A673 (cell line): ENCODE measurements around the gene RBM15. TPM values are rescaled to one million over a fixed set of nuclear protein-coding genes. Genes with fewer than 3 reads are reported as not detected.

Source experiments
- BruUV-seq: library from RNA; stranded (reverse); fragments of 400-500 nt; replicated peaks from 2 replicates; lab custom pipeline; 2021; lab: Mats Ljungman, UMichigan
- CTCF ChIA-PET: fragments of 300-600 bp; sonication (Branson Sonifier 250); formaldehyde crosslinking; loops from one replicate; lab custom pipeline; 2022; ENCODE audit warnings: antibody characterized with exemption; lab: Charles Lee
- POLR2A ChIA-PET: fragments of 300-600 bp; sonication (Branson Sonifier 250); formaldehyde crosslinking; loops from one replicate; lab custom pipeline; 2022; ENCODE audit warnings: antibody characterized with exemption; ENCODE audit not compliant: low non-redundant PET; lab: Charles Lee
- DNase-seq: peaks from one replicate; pipeline ENCODE4 v3.0.0-alpha.2; 2015; ENCODE audit warnings: low spot score
- H3K27ac ChIP-seq: fragments of 200-600 bp; sonication (generic); 2 replicates; pipeline ENCODE4 v1.5.1; 2016; ENCODE audit warnings: mixed run types, low read depth, mild to moderate bottlenecking, mixed read lengths, antibody characterized with exemption, low read length; ENCODE audit not compliant: poor library complexity, severe bottlenecking
- H3K27me3 ChIP-seq: fragments of 200-600 bp; sonication (generic); replicated peaks from 2 replicates; pipeline ENCODE4 v1.6.1; 2017; ENCODE audit warnings: mixed run types, low read depth, mild to moderate bottlenecking, mixed read lengths, antibody characterized with exemption, low read length; ENCODE audit not compliant: insufficient read depth, poor library complexity
- H3K36me3 ChIP-seq: fragments of 200-600 bp; sonication (generic); 2 replicates; pipeline ENCODE4 v1.6.1; 2016; ENCODE audit warnings: mixed run types, mild to moderate bottlenecking, mixed read lengths, antibody characterized with exemption, low read length; ENCODE audit not compliant: insufficient read depth, poor library complexity, severe bottlenecking
- H3K4me1 ChIP-seq: fragments of 200-600 bp; sonication (generic); 2 replicates; pipeline ENCODE4 v1.6.1; 2017; ENCODE audit warnings: mixed run types, mild to moderate bottlenecking, mixed read lengths, antibody characterized with exemption, low read length; ENCODE audit not compliant: insufficient read depth, poor library complexity, severe bottlenecking
- H3K4me3 ChIP-seq: fragments of 200-600 bp; sonication (generic); 2 replicates; pipeline ENCODE4 v1.5.1; 2016; ENCODE audit warnings: low read depth, mixed run types, mild to moderate bottlenecking, mixed read lengths, low read length; ENCODE audit not compliant: poor library complexity, severe bottlenecking
- H3K9me3 ChIP-seq: fragments of 200-600 bp; sonication (generic); 2 replicates; pipeline ENCODE4 v1.6.1; 2016; ENCODE audit warnings: mixed run types, low read depth, mild to moderate bottlenecking, mixed read lengths, antibody characterized with exemption, low read length; ENCODE audit not compliant: poor library complexity, severe bottlenecking
- CTCF ChIP-seq: fragments of 300-800, 200-600 bp; sonication (generic); conservative IDR thresholded peaks from 2 replicates; pipeline ENCODE4 v1.5.1; 2017; ENCODE audit warnings: low read depth, mild to moderate bottlenecking, antibody characterized with exemption, low read length, moderate library complexity, mixed read lengths
- EZH2 ChIP-seq: fragments of 200-600 bp; sonication (generic); IDR thresholded peaks from 2 replicates; pipeline ENCODE4 v1.6.1; 2017; ENCODE audit warnings: borderline replicate concordance, low read depth, mild to moderate bottlenecking, mixed read lengths, antibody characterized with exemption, low read length; ENCODE audit not compliant: poor library complexity, severe bottlenecking
- intact Hi-C: fragments of 100-400 bp; cut with micrococcal nuclease; formaldehyde crosslinking; loops from one replicate; pipeline ENCODE4 v1.10.0; 2022; ENCODE audit not compliant: unreplicated experiment
- total RNA-seq: library from RNA; stranded (reverse); gene quantifications from 2 replicates; pipeline ENCODE4 v1.2.3, GENCODE V29; 2021

The RBM15 gene
- total RNA-seq, 1 experiment from 2014 or later: 60.3 TPM

DNA sequence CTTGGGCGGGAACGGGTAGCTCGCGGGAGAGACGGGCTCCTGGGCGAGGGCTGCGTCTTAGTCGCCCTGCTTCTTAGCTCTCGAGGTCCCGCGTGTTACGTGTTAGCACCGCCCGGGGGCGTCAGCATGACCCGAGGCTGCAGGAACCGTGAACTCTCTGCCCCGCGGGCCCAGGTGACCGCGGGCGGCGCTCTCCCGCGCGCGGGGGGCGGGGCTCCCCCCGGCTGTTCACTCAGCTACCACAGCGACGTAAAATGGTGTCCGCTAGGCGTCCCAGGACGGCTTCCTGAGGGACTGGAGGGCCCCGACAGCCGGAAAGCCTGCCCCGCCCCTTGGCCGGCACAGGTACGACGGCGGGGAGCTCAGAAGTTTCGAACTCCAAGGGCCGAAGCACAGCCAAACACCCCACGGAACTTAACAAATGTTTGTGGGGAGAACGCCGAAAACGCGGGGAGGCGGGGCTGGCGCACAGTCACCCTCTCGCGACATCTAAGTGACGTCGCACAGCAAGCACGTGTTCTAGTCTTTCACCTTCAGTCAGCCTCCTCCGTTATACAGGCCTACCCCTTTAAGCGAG lies 780 bp upstream of the RBM15 start:
- no TSS peak for BruUV-seq
- H3K36me3 ChIP-seq: peaks cover 32% of the 10 kb centered on the region
- peak; percentile 83 for DNase-seq
- intact Hi-C loops: loop anchor here (2.0 kb wide), 1 partner anchor 68 kb away; the partner anchor contains the start of gene LAMTOR5
- ChIA-PET POLR2A (no interaction called here), CTCF (interaction anchor here (0.5 to 1.3 kb wide), 2 partner anchors 130 to 823 kb away, joined by 5 to 12 read pairs; no protein-coding TSS in a partner anchor)
- TF ChIP-seq EZH2 (no peak), CTCF (peak; percentile 57)
- no peaks in the 10 kb centered on the region for H3K9me3 ChIP-seq
- peak overlapping the region; percentile 98 for H3K27ac ChIP-seq
- peaks cover 31% of the 10 kb centered on the region for H3K4me1 ChIP-seq
- H3K4me3 ChIP-seq: peak overlapping the region; percentile 75
- no peaks in the 10 kb centered on the region for H3K27me3 ChIP-seq

DNA sequence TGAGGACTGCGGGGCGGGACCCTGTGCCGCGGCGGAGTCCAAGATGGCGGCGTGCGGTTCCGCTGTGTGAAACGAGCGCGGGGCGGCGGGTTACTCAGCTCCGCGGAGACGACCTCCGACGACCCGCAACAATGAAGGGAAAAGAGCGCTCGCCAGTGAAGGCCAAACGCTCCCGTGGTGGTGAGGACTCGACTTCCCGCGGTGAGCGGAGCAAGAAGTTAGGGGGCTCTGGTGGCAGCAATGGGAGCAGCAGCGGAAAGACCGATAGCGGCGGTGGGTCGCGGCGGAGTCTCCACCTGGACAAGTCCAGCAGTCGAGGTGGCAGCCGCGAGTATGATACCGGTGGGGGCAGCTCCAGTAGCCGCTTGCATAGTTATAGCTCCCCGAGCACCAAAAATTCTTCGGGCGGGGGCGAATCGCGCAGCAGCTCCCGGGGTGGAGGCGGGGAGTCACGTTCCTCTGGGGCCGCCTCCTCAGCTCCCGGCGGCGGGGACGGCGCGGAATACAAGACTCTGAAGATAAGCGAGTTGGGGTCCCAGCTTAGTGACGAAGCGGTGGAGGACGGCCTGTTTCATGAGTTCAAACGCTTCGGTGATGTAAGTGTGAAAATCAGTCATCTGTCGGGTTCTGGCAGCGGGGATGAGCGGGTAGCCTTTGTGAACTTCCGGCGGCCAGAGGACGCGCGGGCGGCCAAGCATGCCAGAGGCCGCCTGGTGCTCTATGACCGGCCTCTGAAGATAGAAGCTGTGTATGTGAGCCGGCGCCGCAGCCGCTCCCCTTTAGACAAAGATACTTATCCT lies 430 bp downstream of the RBM15 start:
- intact Hi-C loops: loop anchor here (2.0 kb wide), 1 partner anchor 67 kb away; the partner anchor contains the start of gene LAMTOR5
- Histone ChIP-seq H3K4me3 (peak overlapping the region; percentile 75), H3K9me3 (no peaks in the 10 kb centered on the region), H3K4me1 (peaks cover 41% of the 10 kb centered on the region), H3K27me3 (no peaks in the 10 kb centered on the region), H3K27ac (peak overlapping the region; percentile 98), H3K36me3 (peaks cover 44% of the 10 kb centered on the region)
- peak; percentile 30 for TF ChIP-seq CTCF
- no peak for TF ChIP-seq EZH2
- DNase-seq: peak; percentile 58
- ChIA-PET CTCF (interaction anchor here (1.3 kb wide), 1 partner anchor 131 kb away, joined by 5 read pairs; no protein-coding TSS in a partner anchor), POLR2A (no interaction called here)
- TSS peak; percentile 25 for BruUV-seq

GRCh38 chr1:110340207-110340468 lies 961 bp downstream of the RBM15 start:
- peak overlapping the region; percentile 75 for H3K4me3 ChIP-seq
- ChIA-PET POLR2A (no interaction called here), CTCF (interaction anchor here (0.8 kb wide), 1 partner anchor 28 kb away, joined by 3 read pairs; no protein-coding TSS in a partner anchor)
- H3K27ac ChIP-seq: peak overlapping the region; percentile 98
- BruUV-seq: no TSS peak
- no peaks in the 10 kb centered on the region for H3K9me3 ChIP-seq
- DNase-seq: no peak
- TF ChIP-seq CTCF: no peak
- no peaks in the 10 kb centered on the region for H3K27me3 ChIP-seq
- intact Hi-C loops: no loop called here
- H3K4me1 ChIP-seq: peaks cover 45% of the 10 kb centered on the region
- peaks cover 50% of the 10 kb centered on the region for H3K36me3 ChIP-seq
